Tibial nerve (tissue), 4 donors: ENCODE data around the gene TCEA3.

ENCODE experiments used
- CTCF ChIP-seq, 5 experiments: fragments of 200-600 bp in 3 of 5; fragments of 450-650 bp in 2 of 5; sonication (generic) in 3 of 5; IDR thresholded peaks; one replicate each; pipeline ENCODE4 v1.5.1; 2016 to 2019; ENCODE audit warnings: antibody characterized with exemption in 5 of 5, mild to moderate bottlenecking in 3 of 5, moderate library complexity in 2 of 5
- EP300 ChIP-seq, 2 donors: sonication (generic); formaldehyde crosslinking; IDR thresholded peaks; one replicate each; pipeline ENCODE4 v1.6.1; 2017; ENCODE audit warnings: antibody characterized with exemption in 2 of 2, mild to moderate bottlenecking in 1 of 2
- POLR2A ChIP-seq, 2 donors: fragments of 450-650 bp; IDR thresholded peaks; one replicate each; pipeline ENCODE4 v1.6.1; 2017; ENCODE audit warnings: antibody characterized with exemption in 2 of 2, mild to moderate bottlenecking in 2 of 2, moderate library complexity in 2 of 2

- TF ChIP-seq POLR2A (IDR thresholded peaks at IDR 0.05) = no peak
- TF ChIP-seq CTCF (IDR thresholded peaks at IDR 0.05) = no peak
- no peak for TF ChIP-seq EP300 (IDR thresholded peaks at IDR 0.05)
These were observed 29.3 kb downstream of the TCEA3 start for GRCh38 chr1:23395154-23395724.
